HG03354 (cell line): ENCODE measurements around the gene TIMP3.
"Not testable (repeated sequence)": the region's sequence is repeated elsewhere in the genome, so short reads cannot be mapped to it uniquely, and the experiment has no call there.

Experiments
- ATAC-seq: cut with Tn5 transposase; IDR thresholded peaks from one replicate; pipeline ENCODE4 v1.9.1; 2021; ENCODE audit warnings: mild to moderate bottlenecking; ENCODE audit not compliant: unreplicated experiment, poor library complexity, severe bottlenecking

Gene TIMP3

DNA sequence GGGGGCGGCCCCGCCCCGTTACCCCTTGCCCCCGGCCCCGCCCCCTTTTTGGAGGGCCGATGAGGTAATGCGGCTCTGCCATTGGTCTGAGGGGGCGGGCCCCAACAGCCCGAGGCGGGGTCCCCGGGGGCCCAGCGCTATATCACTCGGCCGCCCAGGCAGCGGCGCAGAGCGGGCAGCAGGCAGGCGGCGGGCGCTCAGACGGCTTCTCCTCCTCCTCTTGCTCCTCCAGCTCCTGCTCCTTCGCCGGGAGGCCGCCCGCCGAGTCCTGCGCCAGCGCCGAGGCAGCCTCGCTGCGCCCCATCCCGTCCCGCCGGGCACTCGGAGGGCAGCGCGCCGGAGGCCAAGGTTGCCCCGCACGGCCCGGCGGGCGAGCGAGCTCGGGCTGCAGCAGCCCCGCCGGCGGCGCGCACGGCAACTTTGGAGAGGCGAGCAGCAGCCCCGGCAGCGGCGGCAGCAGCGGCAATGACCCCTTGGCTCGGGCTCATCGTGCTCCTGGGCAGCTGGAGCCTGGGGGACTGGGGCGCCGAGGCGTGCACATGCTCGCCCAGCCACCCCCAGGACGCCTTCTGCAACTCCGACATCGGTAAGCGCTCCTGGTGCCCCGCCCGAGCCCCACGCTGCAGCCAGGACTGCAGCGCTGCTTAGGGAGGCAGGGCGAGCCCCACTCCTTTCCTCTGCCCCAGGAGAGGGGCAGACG lies at the start of gene TIMP3:
Gene TIMP3 (plus strand): TSS at position 169 of the 700 bp plus-strand sequence. CDS start 297 bp downstream, at position 466.
- ATAC-seq = no peak

- ATAC-seq = no peak
Observed at GRCh38 chr22:32752326-32752725, 49.2 kb upstream of the TIMP3 start.

DNA sequence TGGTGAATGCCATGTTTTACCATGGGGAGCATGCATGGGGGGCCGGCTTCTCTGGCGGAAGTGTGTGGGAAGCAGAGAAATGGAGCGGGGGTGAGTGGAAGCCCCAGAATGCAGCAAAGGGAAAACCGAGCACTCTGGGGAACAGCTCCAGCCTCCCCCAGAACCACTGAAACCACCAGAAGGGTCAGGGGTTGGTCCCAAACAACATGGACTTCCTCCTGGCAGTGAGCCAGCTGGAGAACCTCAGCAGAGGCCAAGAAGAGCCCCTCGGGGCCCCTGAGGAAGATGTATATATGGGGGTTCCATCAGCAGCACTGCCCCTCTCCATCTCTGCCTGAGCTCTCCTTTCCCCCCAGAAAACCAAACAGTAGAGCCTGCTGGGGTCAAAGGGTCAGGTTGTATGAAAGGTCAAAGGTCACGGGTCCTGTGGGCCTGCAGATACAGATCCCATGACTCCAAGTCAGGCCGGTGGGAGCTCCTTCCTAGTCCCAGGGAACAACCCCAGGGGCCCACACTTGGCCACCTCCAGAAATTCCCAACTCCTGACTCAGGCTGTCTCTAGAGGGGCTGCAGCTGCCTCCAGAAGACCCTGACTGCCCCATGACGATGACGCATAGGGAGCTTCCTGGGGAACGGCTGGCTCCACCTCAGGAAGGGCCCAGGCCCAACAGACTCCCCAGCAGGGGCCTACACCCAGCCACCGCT lies 48.5 kb upstream of the TIMP3 start:
- no peak for ATAC-seq

DNA sequence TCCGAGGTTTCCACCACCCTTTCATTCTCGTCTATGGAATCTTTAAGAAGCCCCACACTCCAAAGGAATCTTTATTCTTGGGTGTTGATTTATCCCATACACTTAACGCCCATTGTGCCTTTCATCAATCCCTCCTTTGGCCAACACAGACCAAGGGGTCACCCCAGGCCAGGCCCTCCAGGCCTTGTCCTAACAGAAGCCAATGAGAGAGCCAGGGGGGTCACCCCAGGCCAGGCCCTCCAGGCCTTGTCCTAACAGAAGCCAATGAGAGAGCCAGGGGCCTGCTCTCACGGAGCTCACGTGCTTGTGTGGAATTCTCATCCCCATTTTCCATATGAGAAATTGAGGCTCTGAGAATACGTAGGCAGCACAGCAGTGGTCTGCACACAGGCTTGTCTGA lies 47.9 kb upstream of the TIMP3 start:
- no peak for ATAC-seq

GRCh38 chr22:32754413-32755041 lies 47.0 kb upstream of the TIMP3 start:
- no peak for ATAC-seq

DNA sequence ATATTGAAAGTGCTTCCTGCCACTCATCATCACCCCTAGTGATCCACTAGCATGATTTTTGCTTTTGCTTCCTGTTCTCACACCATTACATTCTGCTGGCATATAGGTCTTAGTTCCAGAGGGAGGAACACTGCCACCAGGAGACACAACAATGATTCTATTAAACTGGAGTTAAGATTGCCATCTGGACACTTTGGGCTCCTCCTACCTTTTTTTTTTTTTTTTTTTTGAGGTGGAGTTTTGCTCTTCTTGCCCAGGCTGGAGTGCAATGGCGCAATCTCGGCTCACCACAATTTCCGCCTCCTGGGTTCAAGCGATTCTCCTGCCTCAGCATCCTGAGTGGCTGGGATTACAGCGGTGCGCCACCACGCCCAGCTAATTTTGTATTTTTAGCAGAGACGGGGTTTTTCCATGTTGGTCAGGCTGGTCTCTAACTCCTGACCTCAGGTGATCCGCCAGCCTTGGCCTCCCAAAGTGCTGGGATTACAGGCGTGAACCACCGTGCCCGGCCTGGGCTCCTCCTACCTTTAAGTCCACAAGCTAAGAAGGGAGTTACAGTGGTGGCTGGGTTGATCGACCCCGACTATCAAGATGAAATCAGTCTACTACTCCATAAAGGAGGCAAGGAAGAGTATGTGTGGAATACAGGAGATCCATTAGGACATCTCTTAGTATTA lies 44.3 kb upstream of the TIMP3 start:
- not testable (repeated sequence) for ATAC-seq

GRCh38 chr22:32758866-32759385 lies 42.6 kb upstream of the TIMP3 start:
- ATAC-seq = no peak

DNA sequence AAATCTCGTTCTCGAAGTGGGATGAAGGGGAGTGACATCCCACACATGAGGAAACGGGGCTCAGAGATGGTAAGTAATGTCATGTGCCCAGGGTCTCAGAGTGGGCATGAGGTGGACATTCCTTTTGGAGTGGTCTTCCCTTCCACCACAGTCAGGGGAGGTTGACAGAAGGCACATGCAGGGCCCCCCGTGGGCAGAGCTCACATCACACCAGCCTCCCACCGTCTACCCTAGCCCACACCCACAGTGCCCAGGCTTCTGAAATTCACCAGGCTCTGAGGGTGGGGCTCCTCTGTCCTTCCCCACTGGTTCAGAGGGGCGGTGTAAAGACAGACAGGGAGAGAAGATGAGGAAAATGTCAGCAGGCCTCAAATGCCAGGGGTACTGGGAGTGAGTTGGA lies 41.1 kb upstream of the TIMP3 start:
- ATAC-seq = no peak

DNA sequence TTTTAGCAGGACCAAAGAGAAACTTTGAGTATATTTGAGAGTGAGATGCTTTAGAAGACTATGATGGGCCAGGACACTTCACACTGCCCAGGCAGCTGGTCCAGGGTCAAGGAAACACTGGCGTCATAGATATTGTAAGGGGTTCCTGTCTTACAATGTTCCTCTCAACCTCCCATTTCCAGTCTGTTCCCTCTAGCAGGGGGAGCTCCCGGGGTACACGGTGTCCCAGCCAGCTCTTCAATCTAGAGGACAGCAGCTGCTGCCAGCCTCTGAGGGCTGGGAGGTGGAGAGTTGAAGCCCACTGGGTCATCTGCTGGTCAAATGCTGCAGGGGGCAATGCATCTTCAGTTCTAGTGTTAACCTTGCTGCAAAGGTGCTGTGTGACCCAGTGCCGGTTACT lies 40.7 kb upstream of the TIMP3 start:
- no peak for ATAC-seq

DNA sequence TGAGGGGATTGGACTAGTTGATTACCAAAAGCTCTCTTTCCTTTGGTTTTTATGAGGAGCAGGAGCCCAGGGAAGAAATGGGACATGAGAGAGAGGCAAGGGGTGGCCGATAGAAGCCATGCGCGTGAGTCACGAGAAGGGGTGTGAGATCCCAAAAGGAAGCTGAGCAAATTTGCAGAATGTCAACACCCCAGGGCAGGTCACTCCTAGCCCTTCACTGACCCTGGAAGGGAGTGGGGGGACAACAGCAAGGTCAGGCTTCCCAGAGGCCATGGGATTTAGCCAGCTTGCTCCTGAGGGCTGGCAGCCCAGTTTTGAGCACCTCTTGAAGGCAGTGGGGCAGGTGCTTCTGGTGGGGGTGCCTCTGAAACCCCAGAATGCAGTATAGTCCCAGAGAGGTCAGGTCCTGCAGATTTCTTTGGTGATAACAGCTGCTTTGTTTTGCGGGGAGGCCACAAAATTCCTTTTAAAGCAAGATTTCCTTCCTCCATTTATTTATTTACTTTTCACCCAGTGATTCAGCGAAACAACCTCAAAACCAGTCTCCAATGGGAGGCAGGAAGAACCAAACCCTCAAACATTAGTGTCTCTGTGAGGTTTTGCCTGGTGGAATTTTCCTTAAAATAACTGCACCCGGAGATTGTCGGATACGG lies 40.1 kb upstream of the TIMP3 start:
- ATAC-seq = no peak

DNA sequence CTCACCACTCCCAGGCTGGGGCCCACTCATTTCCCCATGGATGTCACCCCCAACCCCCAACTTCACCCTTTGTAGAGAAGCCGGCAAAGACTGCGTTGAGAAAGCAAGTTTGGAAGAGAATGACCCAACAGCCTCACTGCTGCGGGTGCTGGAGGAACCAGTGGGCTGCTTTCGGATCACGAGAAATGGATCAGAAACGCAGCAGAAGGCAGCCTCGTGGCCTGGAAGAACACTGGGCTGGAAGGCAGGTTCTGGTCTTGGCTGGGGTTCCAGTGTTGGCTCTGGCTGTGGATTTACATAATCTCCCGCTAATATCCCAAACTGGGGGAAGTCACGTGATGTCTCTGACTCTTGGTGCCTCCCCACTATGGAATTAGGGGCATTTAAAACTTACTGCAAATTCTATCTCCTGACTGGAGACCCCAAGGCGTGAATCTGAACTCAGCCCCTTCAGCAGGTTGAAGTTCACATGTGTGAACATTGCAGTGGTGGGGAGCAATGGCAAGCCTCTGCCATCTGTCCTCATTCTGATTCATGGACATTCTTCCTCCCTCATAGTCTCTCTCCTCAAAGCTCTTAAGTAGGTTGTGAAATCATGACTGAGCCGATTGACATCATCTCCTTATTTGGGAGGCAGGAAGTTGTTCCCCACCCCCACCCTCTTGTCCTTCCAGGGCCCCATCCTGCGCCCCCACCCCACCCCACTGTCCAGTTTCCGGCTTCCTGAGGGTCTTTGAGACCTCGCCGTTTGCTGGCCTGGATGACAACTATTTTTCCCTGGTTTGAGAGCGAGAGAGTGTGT lies 37.0 kb upstream of the TIMP3 start:
- ATAC-seq = no peak

DNA sequence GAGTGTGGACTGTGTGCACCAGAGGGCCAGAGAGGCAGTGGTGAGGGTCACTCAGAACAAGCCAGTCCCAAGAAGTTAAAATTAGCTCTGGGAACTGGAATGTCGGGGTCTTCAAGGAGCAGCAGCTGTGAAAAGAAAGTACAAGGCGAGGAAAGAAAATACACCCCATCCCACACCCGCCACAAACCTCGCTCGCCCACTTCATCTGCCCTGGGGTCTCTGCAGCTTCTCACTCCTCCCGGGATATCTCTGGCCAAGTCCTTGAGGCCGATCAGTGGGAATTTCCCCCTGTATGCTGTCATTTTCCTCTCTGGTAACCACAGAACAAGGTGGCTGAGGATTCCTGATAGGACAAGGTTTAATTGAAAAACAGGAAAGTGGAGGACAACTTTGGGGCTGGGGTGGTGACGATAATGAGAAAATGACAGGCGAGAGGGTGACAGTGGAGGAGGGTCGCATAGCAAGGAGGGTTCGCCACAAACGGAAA lies 36.3 kb upstream of the TIMP3 start:
- no peak for ATAC-seq

- no peak for ATAC-seq
Observed at GRCh38 chr22:32771756-32772155, 29.7 kb upstream of the TIMP3 start.

DNA sequence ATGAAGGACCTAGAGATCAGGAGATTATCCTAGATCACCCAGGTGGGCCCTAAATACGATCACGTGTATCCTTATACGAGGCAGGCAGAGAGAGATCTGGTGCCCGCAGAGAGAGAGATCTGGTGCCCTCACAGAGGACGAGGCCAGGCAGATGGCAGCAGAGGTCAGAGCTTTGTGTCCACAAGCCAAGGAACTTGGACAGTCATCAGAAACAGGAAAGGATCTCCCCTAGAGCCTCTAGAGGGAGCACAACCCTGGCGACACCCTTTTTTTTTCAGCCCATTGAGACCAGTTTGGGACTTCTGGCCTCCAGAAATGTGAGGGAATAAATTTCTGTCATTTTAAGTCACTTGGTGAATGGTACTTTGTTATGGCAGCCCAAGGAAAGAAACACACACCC lies 25.5 kb upstream of the TIMP3 start:
- no peak for ATAC-seq

- ATAC-seq = no peak
Observed at GRCh38 chr22:32776397-32776796, 25.1 kb upstream of the TIMP3 start.

GRCh38 chr22:32776802-32777201 lies 24.7 kb upstream of the TIMP3 start:
- no peak for ATAC-seq

GRCh38 chr22:32777987-32778386 lies 23.5 kb upstream of the TIMP3 start:
- ATAC-seq = no peak

GRCh38 chr22:32780726-32781310 lies 20.7 kb upstream of the TIMP3 start:
- no peak for ATAC-seq
